Upper lobe of left lung (tissue), 6 donors: Measurements from ENCODE around the gene GALNT7. TPM values are rescaled to one million over a fixed set of nuclear protein-coding genes. Genes with fewer than 3 reads are reported as not detected.

ENCODE experiments used
- ATAC-seq, 2 donors: fragments of 200-7000 bp; cut with Tn5 transposase; one replicate each; pipeline ENCODE4 v1.9.1; 2022; ENCODE audit warnings: mild to moderate bottlenecking in 2 of 2, moderate library complexity in 2 of 2; ENCODE audit not compliant: low FRiP score in 2 of 2
- DNase-seq, 2 donors: peaks; one replicate each; pipeline ENCODE4 v3.0.0-alpha.2; 2019 to 2020
- H3K27ac ChIP-seq, 4 donors: fragments of 200-600 bp; sonication (generic); one replicate each; pipeline ENCODE4 v1.5.1; 2016 to 2019
- H3K27me3 ChIP-seq, 4 donors: fragments of 200-600 bp; sonication (generic); one replicate each; pipeline ENCODE4 v1.5.1; 2017 to 2019
- H3K36me3 ChIP-seq, 4 donors: fragments of 200-600 bp; sonication (generic); one replicate each; pipeline ENCODE4 v1.5.1; 2016 to 2019
- H3K4me1 ChIP-seq, 4 donors: fragments of 200-600 bp; sonication (generic); one replicate each; pipeline ENCODE4 v1.5.1; 2018 to 2019
- H3K4me3 ChIP-seq, 4 donors: fragments of 200-600 bp; sonication (generic); one replicate each; pipeline ENCODE4 v1.5.1; 2017 to 2019; ENCODE audit warnings: mild to moderate bottlenecking in 2 of 4, moderate library complexity in 1 of 4
- H3K9me3 ChIP-seq, 4 donors: fragments of 200-600 bp; sonication (generic); one replicate each; pipeline ENCODE4 v1.5.1; 2018 to 2019
- CTCF ChIP-seq, 6 experiments: fragments of 450-650 bp in 4 of 6; fragments of 200-600 bp in 2 of 6; sonication (generic) in 2 of 6; IDR thresholded peaks; one replicate each; pipeline ENCODE4 v1.5.1; 2016 to 2019; ENCODE audit warnings: antibody characterized with exemption in 6 of 6
- EP300 ChIP-seq, 4 donors: sonication (generic); formaldehyde crosslinking; IDR thresholded peaks; one replicate each; pipeline ENCODE4 v1.5.1; 2017; ENCODE audit warnings: antibody characterized with exemption in 4 of 4, control low read depth in 2 of 4
- POLR2A ChIP-seq, 4 donors: fragments of 450-650 bp; IDR thresholded peaks; one replicate each; pipeline ENCODE4 v1.5.1; 2016 to 2017; ENCODE audit warnings: antibody characterized with exemption in 4 of 4, mild to moderate bottlenecking in 2 of 4
- POLR2AphosphoS5 ChIP-seq, 2 donors: sonication (generic); formaldehyde crosslinking; IDR thresholded peaks; one replicate each; pipeline ENCODE4 v1.5.1; 2017; ENCODE audit warnings: antibody characterized with exemption in 2 of 2
- WGBS, 2 donors: methylation state at CpG; one replicate each; pipeline ENCODE4 v1.1.5; 2017 to 2018; 5-methylcytosine and 5-hydroxymethylcytosine counted together
- total RNA-seq, 6 donors: library from RNA; depleted of rRNA in 4 of 6; stranded (reverse); fragments of >200 nt in 4 of 6; gene quantifications; one replicate each; pipeline versions ENCODE4 v1.1.0 to v1.2.1, GENCODE V29; 2016 to 2021
- donor health status: DM: no; HTN: no; CAD: no; lungs with moderate emphysema.
- donor health status: DM: no; HTN: yes; CAD: no; lungs with severe emphysema.

The GALNT7 gene
- total RNA-seq, 6 donors from 2014 or later = 5.0 to 68.1 (median 20.1) TPM

GRCh38 chr4:173284463-173284862 lies 115.9 kb downstream of the GALNT7 start:
- H3K27me3 ChIP-seq = no peaks in the 10 kb centered on the region
- DNase-seq (no peak), ATAC-seq (no peak)
- no peak overlapping the region for H3K4me3 ChIP-seq
- no peaks in the 10 kb centered on the region for H3K36me3 ChIP-seq
- peaks cover 6 to 44% (median 27%) of the 10 kb centered on the region in 4 donors for H3K9me3 ChIP-seq
- H3K4me1 ChIP-seq = no peaks in the 10 kb centered on the region
- TF ChIP-seq CTCF (IDR thresholded peaks at IDR 0.05) = no peak
- H3K27ac ChIP-seq = no peak overlapping the region

DNA sequence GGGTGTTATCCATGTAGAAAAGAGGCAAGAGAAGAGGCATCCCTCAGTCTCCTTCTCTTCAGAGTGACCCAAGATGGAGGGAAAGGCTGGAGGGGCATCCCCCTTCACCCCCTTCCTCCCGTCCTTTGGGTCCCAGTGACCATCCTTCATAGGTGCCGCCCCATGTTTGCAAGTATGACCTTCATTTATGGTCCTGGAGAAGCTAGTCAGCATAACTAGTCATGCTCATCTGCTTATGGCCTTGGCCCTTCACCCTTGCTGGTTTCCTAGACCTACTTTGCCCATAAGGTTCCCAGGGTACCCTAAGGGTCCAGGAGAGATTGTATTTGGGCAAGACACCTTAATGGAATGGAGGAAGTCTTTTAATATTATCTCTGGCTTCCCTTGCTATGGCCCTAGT lies 118.9 kb downstream of the GALNT7 start:
- DNase-seq = no peak
- no peaks in the 10 kb centered on the region for H3K36me3 ChIP-seq
- H3K9me3 ChIP-seq = peaks cover 6 to 44% (median 27%) of the 10 kb centered on the region in 4 donors
- TF ChIP-seq CTCF (IDR thresholded peaks at IDR 0.05) (no peak), POLR2AphosphoS5 (IDR thresholded peaks at IDR 0.05) (no peak), EP300 (IDR thresholded peaks at IDR 0.05) (no peak), POLR2A (IDR thresholded peaks at IDR 0.05) (no peak)
- H3K4me3 ChIP-seq = no peak overlapping the region
- H3K27ac ChIP-seq = no peak overlapping the region
- no peak for ATAC-seq
- 95 to 96% methylated on average over 2 of the region's 2 CpGs for WGBS, 2 donors
- no peaks in the 10 kb centered on the region for H3K27me3 ChIP-seq
- no peaks in the 10 kb centered on the region for H3K4me1 ChIP-seq

DNA sequence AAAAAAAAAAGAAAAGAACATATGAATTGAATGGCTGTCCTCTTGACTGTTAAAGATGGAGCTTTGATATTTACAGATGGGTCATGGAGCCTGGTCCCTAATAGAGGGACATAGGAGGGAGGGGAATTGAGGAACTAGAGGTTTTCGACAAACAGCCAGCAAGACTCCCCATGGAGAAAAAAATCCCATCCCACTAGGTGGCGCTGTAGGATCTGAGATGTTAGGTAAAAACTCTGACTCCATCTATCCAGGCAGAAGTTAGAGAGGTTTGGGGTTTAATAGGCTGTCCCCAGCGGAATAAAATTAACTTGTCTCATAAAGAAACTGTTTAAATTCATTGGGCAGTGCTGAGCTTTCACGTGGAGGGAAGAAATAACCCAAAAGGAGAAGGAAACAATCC lies 119.7 kb downstream of the GALNT7 start:
- Histone ChIP-seq H3K9me3 (peaks cover 6 to 38% (median 27%) of the 10 kb centered on the region in 4 donors), H3K4me1 (no peaks in the 10 kb centered on the region), H3K27me3 (no peaks in the 10 kb centered on the region), H3K4me3 (no peak overlapping the region), H3K36me3 (no peaks in the 10 kb centered on the region), H3K27ac (no peak overlapping the region)
- TF ChIP-seq EP300 (IDR thresholded peaks at IDR 0.05) (no peak), POLR2AphosphoS5 (IDR thresholded peaks at IDR 0.05) (no peak), POLR2A (IDR thresholded peaks at IDR 0.05) (no peak), CTCF (IDR thresholded peaks at IDR 0.05) (peak in 5 of 6 experiments; percentile 29 to 44 (median 38))
- WGBS, 2 donors = 69 to 75% methylated on average over 4 of the region's 4 CpGs
- ATAC-seq (peak; percentile 53 to 64), DNase-seq (peak in 1 of 2 donors; percentile 57)

DNA sequence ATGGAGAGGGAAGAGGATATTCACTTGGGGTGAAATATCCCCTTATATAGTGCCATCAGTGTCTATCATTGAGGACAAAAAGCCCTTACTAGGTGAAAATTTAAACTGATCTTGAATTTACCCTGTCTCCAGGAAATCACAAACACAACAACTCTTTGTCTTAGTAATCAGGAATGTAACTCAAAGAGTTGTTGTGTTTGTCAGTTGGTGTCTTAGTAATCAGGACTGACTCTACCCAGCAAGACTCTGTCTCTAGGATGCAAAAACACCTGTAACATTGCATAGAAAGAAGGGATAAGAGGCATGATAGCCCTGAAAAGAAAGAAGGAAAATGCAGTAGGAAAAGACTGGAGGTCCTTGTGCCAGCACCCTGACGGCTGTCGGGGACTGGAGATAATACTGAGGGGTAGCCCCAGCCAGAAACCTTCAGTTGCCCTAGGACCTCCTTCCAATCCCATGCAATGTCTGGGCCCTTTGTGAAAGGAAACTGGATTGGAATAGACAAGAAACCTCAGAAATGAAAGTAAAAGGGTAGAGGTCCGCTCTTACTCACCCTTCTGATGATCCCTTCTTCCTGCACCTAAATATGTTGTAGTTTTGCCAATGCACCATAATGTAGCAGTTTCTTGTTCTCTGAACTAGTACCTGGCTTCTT lies 120.2 kb downstream of the GALNT7 start:
- Histone ChIP-seq H3K36me3 (no peaks in the 10 kb centered on the region), H3K4me3 (peak overlapping the region in 2 of 4 donors; percentile 9 to 15), H3K4me1 (no peaks in the 10 kb centered on the region), H3K27ac (no peak overlapping the region), H3K9me3 (peaks cover 6 to 32% (median 22%) of the 10 kb centered on the region in 4 donors), H3K27me3 (no peaks in the 10 kb centered on the region)
- WGBS, 2 donors = 74 to 83% methylated on average over 3 of the region's 3 CpGs
- TF ChIP-seq POLR2AphosphoS5 (IDR thresholded peaks at IDR 0.05) (no peak), POLR2A (IDR thresholded peaks at IDR 0.05) (no peak), EP300 (IDR thresholded peaks at IDR 0.05) (no peak), CTCF (IDR thresholded peaks at IDR 0.05) (no peak)
- ATAC-seq (peak in 1 of 2 donors; percentile 16), DNase-seq (no peak)

DNA sequence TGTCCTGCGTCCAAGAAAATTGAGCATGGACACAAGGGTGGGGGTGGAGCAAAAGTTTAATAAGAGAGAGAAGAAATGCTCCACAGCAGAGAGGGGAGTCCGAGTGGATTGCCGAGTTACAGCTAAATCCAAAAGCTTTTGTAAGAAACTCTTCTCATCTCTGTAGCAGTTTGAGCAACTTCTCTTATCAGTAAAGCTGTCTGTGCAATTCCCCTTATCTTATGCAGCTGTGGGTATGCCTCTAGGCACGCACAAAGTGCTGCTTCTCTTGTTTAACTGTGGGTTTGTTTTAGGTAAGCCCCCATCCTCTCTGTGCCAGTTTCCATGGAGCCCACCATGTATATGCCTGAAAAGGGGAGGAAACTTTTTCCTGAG lies 120.7 kb downstream of the GALNT7 start:
- no peak overlapping the region for H3K27ac ChIP-seq
- no peaks in the 10 kb centered on the region for H3K36me3 ChIP-seq
- H3K4me1 ChIP-seq = no peaks in the 10 kb centered on the region
- TF ChIP-seq EP300 (IDR thresholded peaks at IDR 0.05) (no peak), CTCF (IDR thresholded peaks at IDR 0.05) (no peak), POLR2A (IDR thresholded peaks at IDR 0.05) (no peak), POLR2AphosphoS5 (IDR thresholded peaks at IDR 0.05) (no peak)
- peak overlapping the region in 2 of 4 donors; percentile 9 to 15 for H3K4me3 ChIP-seq
- H3K9me3 ChIP-seq = peaks cover 6 to 29% (median 21%) of the 10 kb centered on the region in 4 donors
- WGBS, 2 donors = 46 to 53% methylated on average over 4 of the region's 4 CpGs
- peak in 1 of 2 donors; percentile 31 for ATAC-seq
- no peak for DNase-seq
- H3K27me3 ChIP-seq = no peaks in the 10 kb centered on the region
